CD4-positive, alpha-beta T cell treated with Interleukin-6 at 100 ng/mL for 8 hours (primary cell): Measurements from ENCODE around the gene LRRC53.

Source experiments
- DNase-seq: peaks from one replicate; pipeline ENCODE4 v3.0.0-alpha.2; 2020; ENCODE audit warnings: mixed read lengths, low spot score

Gene LRRC53, protein sequence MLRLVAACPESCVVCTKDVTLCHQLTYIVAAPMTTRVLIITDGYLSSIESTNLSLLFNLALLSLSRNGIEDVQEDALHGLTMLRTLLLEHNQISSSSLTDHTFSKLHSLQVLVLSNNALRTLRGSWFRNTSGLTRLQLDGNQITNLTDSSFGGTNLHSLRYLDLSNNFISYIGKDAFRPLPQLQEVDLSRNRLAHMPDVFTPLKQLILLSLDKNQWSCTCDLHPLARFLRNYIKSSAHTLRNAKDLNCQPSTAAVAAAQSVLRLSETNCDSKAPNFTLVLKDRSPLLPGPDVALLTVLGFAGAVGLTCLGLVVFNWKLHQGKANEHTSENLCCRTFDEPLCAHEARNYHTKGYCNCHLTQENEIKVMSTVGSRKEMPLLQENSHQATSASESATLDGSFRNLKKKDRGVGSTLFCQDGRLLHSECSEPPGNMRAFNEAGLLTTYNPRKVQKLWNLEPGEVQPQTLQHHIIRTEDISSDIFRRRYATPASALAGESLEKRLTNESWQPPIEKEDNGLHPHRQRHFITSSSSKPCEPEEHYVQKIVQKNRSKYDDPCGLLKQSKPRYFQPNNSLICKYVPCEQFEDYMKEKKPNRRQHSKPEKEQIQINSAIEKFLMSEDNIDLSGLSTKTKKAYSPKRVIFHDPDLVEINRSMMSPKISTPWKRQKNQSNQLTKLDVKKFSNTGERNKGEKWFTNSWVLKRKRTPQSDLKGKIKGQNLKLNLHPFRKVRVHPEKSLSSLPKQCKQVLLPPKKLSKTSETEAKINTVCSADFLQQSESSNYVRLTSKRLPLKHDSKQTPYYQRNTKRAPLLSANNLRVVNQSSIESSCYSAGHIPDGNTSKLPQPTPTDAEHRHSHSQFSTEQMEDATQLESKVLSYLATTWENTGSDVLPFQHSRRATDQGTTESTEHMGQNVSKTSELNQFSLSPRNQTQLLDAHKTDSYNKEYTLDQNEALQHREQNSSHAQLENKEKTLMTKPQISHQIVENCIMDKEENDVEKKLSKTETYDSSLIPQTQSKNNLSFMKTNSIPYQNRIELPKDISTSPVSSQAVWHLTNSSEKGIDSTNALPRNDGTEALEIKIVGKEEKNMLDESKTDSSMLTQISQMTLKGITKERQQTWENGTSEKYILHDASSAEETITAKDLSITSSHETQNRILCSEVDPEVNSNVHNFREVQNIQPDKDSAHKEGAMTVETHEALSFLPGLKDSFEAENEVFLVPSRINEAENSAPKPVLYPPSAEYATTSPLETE

DNA sequence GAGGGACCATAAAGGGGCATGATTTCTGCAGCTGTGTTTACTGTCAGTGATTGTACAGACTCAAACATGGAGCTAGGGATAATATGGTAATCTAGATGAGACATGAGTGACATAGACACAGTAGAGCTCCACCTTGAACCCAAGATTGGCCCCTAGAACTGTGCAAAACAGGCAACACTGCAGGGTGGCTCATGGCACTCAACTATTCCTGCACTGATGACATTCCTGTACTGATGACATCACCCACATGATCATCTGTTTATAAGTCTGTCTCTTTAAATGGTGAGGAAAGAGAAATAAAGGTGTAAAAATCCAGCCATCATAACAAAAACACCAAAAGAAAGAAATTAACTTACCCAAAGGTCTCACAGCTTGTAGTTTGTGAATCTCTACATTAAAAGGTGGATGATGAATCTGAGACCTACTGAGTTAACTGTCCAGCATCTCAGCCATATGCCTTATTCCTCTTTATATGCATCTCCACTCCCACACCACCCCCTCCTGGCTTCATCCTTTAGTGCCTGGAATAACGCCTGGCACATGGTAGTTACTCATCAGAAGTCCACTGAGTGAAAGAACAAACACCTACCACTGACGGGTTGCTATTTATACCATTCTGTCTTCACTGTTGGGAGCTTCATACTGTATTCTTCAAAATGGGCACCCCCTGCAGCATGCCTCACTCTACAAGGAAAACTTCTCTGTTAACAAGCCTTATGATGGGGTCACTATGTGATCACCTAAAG lies at the start of gene LRRC53:
Gene LRRC53 (minus strand): TSS at position 442 of the 746 bp plus-strand sequence. CDS start 29,262 bp downstream, outside the sequence.
- no peak for DNase-seq

DNA sequence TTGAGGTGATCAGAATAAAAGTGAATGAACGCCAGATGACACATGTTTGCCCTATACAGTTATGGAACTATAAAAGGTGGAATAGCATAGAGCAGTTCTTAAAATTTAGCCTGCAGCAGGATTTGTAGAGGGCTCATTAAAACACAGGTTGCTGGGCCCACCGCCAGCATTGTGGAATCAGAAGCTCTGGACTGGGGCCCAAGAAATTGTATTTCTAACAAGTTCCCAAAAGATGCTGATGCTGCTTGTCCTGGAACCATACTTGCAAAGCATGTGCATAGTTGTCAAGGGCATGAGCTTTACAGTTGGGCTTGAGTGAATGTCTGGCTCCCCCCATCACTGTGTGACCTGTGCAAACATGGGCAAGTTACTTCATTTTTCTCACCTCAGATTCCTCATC lies 37.5 kb upstream of the LRRC53 start:
- DNase-seq = no peak

DNA sequence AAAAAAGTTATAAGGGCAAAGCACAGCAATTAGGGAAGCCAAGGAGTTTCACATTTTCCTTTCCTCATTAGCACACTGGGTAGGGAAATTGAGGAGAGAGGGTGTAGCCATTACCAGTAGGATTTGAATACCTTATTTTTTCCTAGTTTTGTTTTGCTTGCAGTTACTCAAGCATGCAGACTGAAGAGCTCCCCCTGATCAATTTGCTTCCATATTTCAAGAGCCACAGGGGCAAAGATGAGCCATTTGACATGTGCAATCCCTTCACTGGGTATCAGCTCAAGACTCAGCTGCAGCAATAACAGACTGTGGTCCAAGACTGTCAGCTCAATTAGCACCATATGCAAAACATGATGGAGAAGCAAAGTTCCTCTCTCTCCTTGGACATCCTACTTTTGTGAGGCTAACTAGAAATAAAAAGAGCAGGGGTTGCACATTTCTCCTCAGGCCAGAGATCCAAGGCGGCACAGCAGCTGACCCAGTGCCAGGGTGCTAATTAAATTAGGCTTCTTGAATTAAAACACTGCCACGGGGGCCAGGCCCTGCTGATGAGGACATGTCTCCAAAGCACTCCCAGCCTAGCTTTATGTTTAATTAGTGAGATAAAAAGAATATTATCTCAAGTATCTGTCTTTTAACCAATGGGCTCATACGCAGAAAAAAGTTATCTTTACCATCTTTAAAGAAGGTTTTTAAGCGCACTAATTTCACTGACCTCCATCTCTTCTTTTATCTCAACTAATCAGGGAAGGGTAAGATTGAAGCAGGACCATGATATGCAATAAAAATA lies 36.7 kb upstream of the LRRC53 start:
- DNase-seq = no peak

DNA sequence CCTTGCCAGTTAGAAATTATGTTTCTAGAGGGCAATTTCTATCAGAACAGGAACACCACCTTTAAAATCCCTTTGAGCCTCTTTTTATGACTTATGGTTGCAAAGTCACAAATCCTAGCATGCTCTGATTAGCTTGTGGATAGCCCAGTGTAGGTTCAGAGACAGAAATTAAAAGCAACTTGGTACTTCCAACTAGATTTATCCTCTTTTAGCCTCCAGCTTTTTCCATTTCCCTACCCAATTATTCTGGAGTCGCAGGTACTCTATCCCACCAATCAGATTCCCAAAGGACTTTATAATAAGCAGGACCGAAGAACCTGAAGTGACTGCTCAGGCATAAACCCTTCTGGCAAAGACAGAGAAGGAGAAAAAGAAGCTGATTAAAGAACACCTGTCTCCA lies 33.4 kb upstream of the LRRC53 start:
- DNase-seq = no peak

DNA sequence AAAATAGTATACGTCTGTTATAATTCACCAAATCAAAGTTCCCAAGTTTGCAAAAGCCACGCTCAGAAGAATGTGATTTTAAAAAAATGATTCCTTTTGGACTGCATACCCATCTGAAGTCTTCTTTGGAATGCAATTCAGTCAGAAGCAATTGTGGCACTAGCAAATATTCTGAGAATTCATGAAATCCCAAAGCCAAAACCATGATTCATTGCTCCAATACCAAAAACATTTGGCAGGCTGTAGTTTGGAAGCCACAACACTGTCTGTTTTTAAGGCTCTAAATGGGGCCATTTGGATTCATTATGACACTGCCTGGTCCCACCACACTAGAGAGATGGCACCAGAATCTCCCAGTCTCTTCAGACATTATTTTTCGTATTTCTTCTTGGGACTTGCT lies 21.8 kb upstream of the LRRC53 start:
- DNase-seq = no peak

DNA sequence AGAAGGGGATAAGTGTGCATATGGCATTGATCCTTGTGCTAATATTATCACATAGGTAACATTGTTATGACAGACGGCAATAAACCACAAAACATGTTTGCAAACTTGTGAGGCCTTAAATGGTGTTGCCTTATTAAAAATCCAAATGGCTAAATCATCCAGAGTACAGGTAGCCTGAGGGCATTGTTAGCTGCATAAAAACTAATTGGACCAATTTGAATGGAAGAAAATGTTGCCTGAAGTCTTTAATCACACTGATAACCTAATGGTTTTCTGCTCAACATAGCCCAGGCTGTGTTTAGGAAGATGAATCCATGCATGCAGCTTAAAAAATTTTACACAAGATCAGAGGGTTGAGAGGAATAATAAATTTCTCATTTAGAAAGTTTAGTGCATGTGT lies 19.4 kb upstream of the LRRC53 start:
- DNase-seq = no peak

DNA sequence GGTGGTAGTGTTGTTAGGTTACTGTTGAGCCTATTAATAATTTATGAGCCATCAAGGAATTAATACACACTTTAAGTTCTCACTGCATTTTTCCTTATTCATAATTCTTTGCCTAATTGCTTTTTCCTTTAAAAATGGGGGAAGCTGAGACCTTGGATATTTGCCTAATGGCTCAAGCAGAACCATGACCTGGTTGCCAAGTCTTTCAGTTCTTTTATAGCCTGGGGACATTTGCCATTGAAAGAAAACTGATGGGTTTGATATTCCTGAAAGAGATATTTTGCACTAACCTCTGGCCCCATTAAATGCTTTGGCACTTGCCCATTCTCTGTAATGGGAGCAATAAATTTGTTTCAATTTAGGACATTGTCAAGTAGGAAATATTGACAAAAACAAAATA lies 18.5 kb upstream of the LRRC53 start:
- DNase-seq = no peak

DNA sequence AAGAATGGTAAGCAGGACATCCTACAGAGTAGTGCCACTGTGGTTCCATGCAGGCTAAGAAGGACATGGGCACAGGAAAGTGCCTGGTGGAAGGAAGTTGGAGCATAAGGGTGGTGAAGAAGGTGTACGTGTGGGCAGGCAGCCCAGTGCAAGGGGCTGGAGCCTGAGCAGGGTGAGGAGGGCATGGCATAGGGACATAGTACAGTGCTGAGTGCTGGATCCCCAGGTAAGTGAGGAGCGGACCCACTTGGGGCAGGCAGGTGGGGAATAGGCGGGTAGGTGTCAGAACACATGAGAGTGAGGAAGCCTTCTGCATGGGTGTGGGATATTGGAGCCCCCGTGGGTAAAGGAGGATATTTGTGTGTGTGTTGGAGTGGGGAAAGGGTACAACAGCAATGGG lies 15.7 kb upstream of the LRRC53 start:
- DNase-seq = no peak

DNA sequence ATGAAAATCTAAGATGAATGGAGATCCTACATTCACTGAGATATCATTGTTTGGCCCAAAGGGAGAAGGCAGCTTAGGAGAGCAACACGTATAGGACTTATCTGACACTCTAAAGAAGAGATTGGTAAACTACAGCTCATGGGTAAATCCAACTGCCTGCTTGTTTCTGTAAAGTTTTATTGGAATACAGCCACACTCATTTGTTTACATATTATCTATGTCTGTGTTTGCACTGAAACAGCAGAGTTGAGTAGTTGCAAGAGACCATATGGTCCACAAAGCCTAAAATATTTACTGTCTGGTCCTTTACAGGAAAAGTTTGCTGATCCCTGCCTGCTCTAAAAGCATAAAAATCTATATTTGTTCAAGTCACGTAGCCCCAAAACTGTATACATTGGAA lies 14.3 kb upstream of the LRRC53 start:
- no peak for DNase-seq

DNA sequence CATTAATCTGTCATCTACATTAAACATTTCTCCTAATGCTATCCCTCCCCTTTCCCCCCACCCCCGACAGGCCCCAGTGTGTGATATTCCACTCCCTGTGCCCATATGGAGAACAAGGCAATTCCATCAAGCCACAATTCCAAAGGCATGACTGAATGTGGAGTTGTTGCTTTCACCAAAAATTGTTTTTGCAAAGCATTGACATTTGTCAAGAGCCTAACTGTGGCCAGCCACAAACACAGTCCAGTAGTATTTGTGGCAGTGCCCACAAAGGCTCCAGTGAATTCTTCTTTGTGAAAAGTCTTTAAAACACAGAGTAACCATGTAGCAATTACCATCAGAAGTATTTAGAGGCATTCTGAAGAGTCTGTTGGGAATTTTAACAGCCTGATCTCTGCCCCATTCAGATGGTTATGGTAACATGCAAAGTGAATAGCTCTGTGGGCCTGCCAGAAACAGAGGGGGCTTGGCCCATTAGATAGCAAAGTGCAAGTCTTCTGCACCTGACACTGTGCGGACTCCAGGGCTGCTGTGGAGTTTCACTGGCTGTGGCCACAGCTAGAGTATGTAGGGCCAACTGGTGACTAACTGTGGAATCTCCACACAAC lies 11.6 kb upstream of the LRRC53 start:
- DNase-seq = no peak

DNA sequence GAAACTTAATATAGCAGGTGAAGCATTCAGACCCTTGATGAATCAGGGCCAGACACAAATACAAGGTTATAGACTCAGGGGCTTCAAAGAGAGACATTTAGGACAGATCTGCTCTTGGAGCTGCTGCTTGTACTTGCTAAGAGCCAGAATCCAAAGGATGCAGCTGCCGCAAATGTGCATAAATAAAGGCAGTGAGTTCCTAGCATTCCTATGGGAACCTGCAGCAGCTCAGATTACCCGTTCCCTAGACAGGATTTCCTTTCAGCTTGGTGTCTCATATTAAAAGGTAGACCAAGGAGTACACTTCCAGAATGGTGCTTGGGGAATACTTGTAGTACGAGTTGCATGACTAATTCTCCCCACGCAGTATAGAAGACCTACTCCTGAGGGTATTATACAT lies 9.7 kb upstream of the LRRC53 start:
- DNase-seq = no peak

DNA sequence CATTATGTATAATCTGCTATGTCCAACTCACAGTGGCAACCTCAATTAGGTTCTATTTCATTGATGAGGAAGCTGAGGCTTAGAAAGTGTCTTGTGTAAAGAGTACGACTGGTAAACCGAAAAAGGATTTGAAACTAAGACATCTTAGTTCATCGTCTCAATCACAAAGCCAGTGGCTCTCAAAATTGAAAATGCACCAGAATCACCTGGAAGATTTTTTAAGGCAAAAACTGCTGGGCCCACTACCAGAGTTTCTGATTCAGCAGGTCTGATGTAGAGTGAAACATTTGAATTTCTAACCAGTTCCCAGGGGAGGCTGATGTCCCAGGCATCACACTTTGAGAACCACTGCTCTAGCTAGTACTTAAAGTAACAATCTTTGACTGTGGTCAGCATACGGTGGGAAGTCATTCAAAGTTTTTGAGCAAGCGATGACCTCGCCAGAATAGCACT lies 5.2 kb upstream of the LRRC53 start:
- no peak for DNase-seq

DNA sequence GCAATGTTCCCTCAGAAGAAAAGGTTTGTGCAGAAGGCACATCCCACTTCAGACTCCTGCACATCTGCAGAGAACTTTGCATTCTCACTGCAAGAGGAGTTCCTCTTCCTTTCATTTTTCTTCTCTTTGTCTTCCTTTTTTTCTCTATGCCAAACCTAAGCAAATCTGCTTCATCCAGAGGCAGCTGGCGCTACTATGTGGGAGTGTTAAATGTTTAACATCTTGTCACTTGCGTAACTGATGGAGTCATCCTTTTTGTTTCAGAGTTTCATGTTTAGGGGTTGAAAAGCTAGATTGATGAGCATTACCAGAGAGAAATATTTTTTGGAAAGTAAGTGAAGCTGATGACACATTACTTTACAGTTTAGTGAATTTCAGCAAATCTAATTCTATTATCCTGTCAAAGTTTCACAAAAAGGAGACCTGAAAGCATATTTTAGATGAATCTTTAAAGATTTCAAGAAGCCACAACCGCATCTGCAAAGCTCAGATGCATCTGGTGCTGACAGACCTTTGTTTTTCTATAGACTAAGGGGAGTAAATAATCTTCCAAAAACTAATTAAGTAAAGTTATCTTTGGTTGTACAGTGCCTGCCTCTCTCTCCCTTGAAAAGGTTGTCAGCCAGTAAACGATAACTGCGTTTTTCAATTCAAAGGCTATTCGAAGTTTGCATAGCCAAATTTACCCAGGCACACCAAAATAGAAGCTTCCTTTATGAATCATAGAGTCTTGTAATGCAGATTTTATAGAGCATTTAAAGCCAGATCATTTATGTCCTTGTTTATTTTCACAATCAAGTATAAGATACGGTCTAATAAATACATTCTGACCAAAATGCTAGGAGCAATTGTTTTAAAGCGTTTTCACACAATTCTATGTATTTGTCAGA lies 1.2 kb upstream of the LRRC53 start:
- no peak for DNase-seq

DNA sequence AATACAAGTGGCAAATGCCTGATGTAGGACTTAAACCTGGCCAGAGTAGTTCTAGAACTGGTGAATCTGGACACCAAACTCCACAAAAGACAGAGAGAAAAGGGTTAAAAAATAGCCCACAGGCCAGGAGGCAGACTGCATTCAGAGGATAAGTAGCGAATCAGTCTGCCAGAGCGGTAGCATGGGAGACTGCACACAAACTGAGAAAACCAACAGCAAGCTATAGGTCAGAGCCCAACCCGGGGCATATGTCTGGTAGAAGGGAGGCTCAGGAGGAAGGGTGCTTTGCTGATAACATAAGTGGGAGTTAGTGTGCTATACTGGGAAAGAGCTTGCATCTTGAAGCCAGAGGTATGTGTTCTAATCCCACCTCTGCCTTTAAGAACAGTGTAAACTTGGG lies 4.0 kb downstream of the LRRC53 start:
- DNase-seq = no peak

DNA sequence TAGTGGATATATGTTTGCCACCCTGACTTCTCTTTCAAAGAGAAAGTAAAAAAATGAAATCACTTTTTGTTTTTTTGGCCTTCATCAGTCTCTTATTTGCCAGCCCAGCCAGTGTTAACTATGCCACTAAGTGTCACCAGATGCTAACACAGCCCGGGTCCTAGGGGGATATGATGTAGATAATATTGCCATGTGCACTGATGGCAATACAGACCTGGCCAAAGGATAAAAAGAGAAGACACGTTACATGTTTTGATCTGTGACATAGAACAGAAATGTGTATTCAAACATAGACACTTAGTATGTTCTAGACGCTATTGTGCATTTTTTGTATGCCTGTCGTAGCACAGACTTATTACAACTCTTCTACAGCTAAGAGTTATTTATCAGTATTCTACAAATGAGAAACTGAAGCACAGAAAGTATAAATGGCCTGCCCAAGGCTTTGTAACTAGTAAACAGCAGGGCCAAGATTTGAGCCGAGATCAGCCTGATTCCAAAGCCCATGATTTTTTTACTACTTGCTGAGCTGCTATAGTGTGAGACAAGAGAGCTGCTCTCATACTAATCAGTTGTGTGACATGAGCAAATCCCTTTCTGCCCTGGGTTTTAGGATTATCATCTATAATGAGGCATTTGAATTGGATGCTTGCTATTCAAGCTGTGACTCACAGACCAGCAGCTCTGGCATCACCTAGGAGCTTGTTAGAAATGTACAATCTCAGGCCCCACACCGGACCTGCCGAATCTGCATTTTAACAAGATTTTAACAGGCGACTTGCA lies 6.3 kb downstream of the LRRC53 start:
- no peak for DNase-seq

DNA sequence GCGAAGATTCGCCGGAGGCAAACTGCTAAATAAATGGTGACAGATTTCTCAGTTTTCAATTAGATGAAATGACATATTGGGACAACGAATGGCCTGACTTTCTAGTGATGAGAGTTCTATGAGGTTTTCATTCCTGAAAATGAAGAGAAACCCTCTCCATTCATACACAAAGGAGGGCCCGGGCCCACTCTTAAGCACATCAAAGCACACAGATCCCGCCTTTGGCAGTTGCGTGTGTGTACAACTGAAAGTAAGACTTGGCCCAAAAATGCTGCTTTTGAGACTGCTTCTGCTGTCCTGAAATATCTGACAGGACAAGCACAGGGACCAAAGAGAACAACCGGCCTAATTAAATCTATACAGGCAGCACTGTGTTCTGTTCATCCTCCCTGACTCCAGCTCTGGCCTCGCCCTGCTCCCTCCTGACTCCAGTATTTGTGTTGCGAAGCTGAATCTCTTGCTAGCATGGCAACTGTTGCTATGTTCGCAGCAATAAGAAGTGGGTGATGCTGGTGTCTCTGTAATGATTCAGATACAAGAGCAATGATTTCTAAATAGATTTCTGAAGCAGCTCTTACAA lies 7.4 kb downstream of the LRRC53 start:
- DNase-seq = no peak

DNA sequence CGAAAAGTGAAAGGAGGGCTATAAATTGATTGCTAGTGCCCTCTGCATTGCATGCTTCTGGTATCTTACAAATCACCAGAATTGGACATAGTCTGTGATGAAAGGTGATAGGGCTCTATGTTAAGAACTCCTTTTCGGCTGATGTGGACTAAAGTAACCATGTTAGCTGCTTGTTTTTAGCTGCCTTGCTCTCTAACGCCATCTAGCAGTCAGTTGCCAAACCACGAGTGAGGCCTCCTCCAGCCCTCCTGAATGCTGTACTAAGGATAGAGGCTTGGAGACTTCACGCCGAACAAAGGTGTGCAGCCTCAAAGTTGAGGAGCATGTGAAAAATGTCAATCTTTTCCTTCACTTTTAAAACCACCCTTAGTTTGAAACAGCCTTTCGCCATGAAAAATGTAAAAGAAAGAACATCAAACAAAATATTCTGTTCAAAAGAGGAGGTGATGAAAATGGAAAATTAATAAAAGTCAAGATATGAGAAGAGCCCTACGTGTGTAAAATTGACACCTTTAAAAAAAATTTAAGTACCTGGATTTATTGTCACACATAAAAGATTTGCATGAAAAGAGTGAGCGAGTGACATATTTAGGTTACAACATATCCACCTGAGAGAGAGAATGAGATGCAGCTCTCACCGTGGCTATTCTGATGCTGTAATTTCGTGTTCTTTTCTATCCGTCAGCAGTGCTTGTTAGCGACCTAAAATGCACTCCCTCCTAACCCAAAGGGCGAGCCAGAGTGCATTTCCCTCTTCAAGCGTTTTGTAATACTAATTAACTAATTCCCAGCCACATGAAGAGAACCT lies 8.1 kb downstream of the LRRC53 start:
- peak; percentile 7 for DNase-seq
